HG02884 (cell line): Measurements from ENCODE around the gene NPBWR2.

Source experiments
- ATAC-seq: cut with Tn5 transposase; IDR thresholded peaks from one replicate; pipeline ENCODE4 v1.9.1; 2021; ENCODE audit warnings: mild to moderate bottlenecking, moderate library complexity; ENCODE audit not compliant: unreplicated experiment

The NPBWR2 gene

DNA sequence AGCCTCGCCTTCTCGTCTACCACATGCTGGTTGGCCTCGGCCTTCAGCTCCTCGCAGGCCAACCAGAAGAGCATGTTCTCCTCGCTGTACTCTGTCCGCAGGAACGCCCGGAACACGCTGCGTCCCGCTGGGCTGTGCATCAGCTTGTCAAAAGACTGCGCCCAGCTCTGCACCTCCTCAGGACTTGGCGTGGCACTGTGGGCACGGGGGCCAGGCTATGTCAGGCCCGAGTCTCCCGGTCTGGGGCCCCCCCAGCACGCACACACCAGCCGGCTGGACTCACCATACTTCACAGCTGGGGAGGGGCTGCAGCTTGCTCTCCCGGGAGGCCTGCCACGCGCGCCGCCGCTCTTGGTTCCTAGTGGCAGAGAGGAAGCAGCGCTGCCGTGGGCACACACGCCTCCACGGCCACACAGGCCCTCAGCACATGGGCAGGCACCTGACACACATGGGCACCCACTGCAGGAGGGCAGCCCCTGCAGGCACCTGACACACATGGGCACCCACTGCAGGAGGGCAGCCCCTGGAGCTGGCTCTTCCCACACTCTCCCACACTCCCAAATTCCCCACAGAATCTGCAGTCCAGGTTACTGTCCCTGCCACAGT, 33.1 kb downstream of the NPBWR2 start:
- ATAC-seq = no peak

DNA sequence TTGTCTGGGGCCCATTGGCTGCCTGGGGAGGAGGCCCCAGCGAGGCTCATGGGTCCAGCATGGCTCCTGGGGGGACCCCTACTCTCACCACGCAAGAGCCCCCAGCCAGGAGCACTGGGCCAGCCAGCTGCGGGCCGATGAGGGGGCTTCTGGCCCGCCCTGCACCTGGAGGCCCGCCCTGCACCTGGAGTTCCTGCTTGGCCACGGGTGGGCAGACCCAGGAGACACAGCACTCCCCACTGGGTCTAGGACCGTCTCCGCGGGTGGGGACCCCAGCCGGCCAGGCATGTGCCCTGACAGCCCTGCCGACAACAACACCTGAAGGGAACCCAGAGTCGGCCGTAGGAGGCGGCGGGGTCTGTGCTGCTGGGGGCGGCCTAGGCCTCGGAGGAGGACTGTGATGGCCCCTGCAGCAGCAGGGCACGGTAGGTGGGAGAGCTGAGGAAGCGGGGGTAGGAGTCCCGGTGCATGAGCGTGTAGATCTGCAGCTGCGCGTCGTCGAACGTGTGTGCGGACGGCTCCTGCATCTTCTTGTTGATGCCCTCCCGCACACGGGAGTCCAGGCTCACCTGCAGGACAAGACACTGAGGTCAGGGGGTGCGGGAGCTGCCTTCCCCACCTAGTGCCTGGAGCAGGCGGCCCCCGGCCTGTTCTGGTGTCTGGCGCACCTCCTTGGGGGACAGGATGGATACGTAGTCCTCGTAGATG, 33.7 kb downstream of the NPBWR2 start:
- ATAC-seq = no peak

DNA sequence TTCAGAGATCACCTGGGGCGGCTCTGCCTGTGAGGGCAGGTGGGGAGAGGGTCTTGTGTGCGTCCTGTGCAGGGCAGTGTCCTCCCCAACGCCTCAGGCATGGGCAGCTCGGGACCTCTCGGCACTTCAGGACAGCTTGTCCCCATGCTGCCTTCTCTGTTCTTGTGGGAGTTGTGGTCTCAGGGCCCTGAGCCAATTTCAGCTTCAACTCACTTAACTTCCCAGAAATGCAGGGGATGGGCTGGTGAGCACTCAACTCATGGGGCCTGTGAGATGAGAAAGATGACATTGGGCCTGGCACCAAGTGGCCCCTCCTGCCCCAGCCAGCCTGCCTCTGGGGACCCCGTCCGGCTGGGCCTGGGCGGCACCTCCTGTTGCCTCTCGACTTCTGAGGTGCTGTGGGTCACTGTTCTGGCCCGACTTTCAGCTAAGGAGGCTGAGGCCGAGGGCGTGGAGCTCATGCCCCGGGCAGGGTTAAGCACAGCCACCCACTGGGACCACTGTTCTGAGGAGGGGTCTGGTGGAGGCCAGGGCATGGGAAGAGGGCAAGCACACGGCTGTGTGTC, 34.8 kb downstream of the NPBWR2 start:
- no peak for ATAC-seq

- ATAC-seq = no peak
Observed at GRCh38 chr20:64071341-64072332, 35.7 kb downstream of the NPBWR2 start.

DNA sequence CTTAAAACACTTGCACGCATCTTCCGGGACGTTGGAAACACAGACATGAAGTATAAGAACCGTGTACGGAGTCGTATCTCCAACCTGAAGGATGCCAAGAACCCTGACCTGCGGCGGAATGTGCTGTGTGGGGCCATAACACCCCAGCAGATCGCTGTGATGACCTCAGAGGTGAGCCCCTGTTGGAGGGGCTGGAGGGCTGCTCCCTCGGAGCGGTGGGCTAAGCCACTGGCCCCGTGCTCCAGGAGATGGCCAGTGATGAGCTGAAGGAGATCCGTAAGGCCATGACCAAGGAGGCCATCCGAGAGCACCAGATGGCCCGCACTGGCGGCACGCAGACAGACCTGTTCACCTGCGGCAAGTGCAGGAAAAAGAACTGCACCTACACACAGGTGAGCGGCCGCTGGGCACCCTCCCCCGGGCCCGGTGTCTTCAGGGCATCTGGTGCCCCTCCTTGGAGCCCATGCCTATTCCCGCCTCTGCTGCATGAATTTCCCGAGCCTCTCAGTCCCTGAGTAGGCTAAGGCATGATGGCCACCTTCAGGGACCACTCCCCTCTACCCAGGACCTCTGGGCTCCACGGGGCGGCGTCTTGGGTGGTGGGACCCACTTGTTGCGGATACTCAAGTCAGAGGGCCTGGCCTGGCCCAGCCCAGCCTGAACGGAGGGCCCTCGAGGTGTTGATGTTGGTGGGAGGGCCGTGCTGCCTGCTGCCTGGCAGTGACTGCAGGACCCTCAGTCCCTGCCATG, 36.9 kb downstream of the NPBWR2 start:
- no peak for ATAC-seq

DNA sequence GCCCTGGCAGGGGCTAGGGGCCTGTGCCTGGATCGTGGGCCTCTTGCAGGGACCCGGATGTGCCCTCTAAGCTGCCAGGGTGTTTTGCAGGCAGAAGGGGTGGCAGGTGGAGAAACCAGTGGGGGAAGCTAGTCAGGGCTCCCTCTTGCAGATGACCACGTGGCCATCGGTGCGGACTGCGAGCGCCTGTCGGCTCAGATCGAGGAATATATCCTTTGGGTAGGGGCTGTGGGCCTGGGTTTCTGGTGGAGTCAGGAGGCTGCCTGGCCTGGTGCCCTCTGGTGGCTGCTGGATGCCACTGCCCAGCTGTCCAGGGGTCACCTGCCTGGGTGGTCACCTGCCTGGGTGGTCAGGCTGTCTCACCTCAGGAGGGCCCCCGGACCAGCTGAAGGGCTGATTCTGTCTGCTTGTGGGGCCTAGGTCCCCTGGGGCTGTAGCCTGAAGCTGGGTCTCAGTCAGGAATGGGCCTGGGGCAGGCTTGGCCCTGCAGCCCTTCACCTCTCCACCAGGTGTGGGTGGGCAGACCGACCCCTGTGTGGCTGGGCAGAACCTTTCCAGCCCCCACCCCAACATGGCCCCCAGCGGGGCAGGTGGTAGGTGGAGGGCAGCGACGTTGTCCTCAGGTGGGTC, 37.6 kb downstream of the NPBWR2 start:
- no peak for ATAC-seq

DNA sequence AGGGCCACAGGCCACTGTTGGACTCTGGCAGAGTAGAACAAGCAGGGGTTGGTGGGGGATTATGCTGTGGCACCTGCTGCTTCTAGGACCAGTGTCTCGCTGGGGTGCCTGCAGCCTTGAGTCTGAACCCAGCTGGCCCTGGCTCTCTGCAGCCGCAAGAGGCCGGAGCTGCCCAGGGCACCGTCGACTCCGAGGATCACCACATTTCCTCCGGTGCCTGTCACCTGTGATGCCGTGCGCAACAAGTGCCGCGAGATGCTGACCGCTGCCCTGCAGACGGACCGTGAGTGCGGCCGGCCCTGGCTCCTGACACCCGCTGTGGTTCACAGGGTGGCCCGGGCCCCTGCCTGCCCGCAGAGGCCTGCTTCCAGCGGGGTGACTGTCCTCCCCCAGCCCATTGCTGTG, 38.2 kb downstream of the NPBWR2 start:
- no peak for ATAC-seq

DNA sequence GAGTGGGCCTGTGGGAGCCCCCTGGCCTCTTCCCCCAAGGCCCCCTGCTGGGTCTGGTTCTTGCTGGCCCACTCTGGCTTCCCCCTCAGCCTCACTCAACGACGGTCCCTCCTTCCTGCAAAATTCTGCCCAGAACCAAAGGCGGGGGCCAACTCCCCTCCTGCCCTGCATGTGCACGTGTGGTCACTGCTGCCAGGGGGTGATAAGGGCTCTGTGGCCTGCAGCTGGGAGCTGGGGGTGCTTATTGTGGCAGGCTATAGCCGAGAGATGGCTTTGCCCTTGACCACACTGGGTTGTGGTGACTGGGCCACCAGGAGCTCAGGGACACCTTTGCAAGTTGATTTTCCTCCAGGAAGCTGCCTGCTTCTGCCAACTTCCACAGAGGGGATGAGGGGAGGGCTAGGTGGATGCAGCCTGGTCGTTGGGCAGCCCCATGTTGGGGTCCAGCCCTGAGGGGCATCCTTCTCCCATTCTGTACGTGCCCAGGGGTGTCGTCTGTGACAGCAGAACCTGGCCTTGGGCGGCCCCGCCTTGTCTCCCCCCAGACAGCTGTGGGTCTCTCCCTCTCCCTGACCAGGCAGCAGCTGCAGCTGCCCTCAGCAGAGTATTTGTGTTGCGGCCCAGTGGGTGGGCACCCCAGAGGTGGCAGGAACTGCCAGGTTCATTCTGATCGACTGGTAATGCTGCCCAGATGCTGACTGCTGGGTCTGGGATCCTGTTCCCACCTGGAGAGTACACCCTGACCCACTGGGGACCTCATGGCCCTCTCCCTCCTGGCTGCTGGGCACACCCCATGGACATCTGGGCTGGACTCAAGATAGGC, 38.8 kb downstream of the NPBWR2 start:
- ATAC-seq = no peak

DNA sequence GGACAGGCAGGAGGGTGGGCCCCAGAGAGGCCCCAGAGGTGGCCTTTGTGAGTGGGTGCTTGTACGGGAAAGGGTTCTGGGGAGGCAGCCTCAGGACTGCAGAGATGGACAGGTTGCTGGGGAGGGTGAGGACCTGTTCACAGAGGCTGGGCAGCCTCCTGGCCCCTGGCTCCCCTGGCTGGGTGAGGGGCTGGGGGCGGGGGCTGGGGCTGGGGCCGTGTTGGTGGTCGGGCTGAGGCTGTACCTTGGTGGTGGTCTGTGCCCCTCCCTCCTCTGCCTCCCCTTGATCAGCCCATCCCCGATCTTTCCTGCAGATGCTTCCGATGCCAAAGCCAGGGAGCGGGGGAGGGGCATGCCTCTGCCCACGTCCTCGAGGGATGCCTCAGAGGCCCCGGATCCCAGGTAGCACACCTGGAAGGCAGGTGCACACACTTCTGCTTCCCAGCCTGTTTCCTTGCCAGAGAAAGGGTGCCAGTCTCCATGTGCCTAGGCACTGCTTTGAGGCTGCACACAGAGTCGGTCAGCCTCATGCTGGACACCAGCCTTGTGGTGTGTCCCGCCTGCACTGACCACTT, 39.5 kb downstream of the NPBWR2 start:
- ATAC-seq = no peak

- no peak for ATAC-seq
Observed at GRCh38 chr20:64067005-64067632, 40.2 kb downstream of the NPBWR2 start.

DNA sequence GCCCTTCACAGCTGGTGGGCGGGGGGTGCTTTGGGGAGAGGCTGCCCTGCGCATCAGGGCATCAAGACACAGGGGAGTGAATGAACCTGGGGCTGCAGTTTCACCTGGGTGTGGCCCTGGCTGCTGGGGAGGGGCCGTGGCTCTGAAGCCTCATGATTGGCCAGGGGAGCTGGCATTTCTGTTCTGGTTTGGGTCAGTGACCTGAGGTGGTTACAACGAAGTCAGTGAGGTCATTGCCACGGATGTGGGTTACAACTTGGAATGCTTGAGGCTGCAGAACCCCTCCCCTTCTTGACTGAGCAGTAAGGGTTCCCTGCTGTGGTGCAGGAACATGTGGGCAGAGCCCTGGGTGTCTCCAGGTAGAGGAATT, 41.4 kb downstream of the NPBWR2 start:
- no peak for ATAC-seq

DNA sequence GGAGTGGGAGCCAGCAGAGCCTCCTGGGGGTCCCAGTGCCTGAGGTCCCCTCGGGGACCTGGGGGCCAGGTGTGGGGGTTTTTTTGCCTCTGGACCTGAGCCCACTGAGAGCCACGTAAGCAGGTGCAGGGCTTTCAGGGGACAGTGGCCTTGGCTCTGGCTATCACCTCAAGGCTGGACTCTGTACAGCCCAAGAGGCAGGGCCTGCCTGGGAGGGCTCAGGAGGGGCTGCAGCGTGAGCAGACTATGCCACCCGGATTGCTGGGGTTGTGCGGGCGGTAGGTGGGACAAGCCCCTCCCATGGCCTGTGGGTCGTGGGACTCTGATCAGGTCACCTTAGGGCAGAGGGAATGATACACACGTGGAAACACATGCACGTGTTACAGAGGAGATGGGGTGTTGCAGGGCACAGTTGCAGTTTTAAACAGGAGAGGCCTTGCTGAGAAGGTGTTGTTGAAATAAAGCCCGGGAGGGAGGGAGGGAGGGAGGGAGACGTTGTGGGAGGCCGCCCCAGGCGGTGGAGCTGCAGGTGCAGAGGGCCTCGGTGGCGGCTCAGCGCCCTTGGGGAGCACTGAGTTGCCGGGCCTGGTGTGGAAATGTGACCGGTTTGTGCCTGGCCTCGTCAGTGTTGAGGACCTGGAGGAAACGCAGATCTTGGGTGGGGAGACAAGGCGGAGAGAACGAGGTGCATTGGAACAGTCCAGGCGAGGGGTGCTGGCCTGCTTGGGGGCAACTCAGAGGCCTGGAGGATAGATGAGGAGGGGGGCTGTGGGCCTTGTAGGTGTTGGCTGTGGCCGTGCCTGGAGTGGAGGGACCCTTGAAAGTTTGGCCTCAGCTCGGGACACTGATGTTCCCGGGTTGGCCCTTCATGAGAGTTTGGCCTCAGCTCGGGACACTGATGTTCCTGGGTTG, 42.0 kb downstream of the NPBWR2 start:
- ATAC-seq = no peak

GRCh38 chr20:64064145-64064698, 43.1 kb downstream of the NPBWR2 start:
- no peak for ATAC-seq

GRCh38 chr20:64063389-64064144, 43.8 kb downstream of the NPBWR2 start:
- no peak for ATAC-seq

GRCh38 chr20:64062596-64063388, 44.6 kb downstream of the NPBWR2 start, which contains the start of gene TCEA2:
TCEA2 (plus strand) TSS chr20:64063198; CDS start chr20:64063313, 115 bp downstream.
- peak; percentile 70 for ATAC-seq

DNA sequence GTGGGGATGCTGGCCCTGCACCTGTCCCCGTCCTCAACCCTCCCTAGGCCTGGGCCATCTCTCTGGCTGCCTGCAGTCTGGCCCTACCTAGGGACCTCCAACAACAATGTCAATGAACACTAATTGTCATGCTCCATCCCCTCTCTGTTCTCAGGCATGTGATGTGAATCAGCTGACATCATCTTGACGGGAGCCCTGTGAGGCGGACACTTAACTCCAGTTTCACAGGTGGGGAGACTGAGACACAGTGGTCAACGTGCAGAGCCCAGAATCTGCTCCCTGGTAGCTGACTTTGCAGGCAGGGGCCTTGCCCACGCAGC, 45.1 kb downstream of the NPBWR2 start:
- ATAC-seq = no peak
